ENCODE measurements around the gene CNOT4.

The CNOT4 gene

GRCh38 chr7:135410543-135410942 lies 99.4 kb downstream of the CNOT4 start:
- Mint-ChIP-seq H3K27me3 (no peaks in the 10 kb centered on the region), H3K27ac (no peak overlapping the region), H3K36me3 (ENCODE audit: low read depth) (peaks cover 61% of the 10 kb centered on the region), H3K4me1 (ENCODE audit: low read depth) (peaks cover 7% of the 10 kb centered on the region), H3K9me3 (no peaks in the 10 kb centered on the region), H3K4me3 (no peak overlapping the region)

- Mint-ChIP-seq H3K36me3 (ENCODE audit: low read depth) (peaks cover 66% of the 10 kb centered on the region), H3K27ac (no peak overlapping the region), H3K4me3 (no peak overlapping the region), H3K4me1 (ENCODE audit: low read depth) (peaks cover 7% of the 10 kb centered on the region), H3K9me3 (no peaks in the 10 kb centered on the region), H3K27me3 (no peaks in the 10 kb centered on the region)
Observed at GRCh38 chr7:135409845-135410542, 99.9 kb downstream of the CNOT4 start.

- Mint-ChIP-seq H3K36me3 (ENCODE audit: low read depth) (peaks cover 52% of the 10 kb centered on the region), H3K4me1 (ENCODE audit: low read depth) (peaks cover 7% of the 10 kb centered on the region), H3K27ac (no peak overlapping the region), H3K27me3 (no peaks in the 10 kb centered on the region), H3K4me3 (no peak overlapping the region), H3K9me3 (no peaks in the 10 kb centered on the region)
Observed at GRCh38 chr7:135407884-135408283, 102.0 kb downstream of the CNOT4 start.

- H3K4me1 Mint-ChIP-seq (ENCODE audit: low read depth): peaks cover 7% of the 10 kb centered on the region
- H3K27me3 Mint-ChIP-seq: no peaks in the 10 kb centered on the region
- H3K36me3 Mint-ChIP-seq (ENCODE audit: low read depth): peaks cover 48% of the 10 kb centered on the region
- no peak overlapping the region for H3K27ac Mint-ChIP-seq
- H3K4me3 Mint-ChIP-seq: no peak overlapping the region
- H3K9me3 Mint-ChIP-seq: no peaks in the 10 kb centered on the region
Observed at GRCh38 chr7:135406918-135407317, 103.0 kb downstream of the CNOT4 start.

- Mint-ChIP-seq H3K27me3 (no peaks in the 10 kb centered on the region), H3K27ac (no peak overlapping the region), H3K4me1 (ENCODE audit: low read depth) (peaks cover 7% of the 10 kb centered on the region), H3K4me3 (no peak overlapping the region), H3K9me3 (no peaks in the 10 kb centered on the region), H3K36me3 (ENCODE audit: low read depth) (peaks cover 41% of the 10 kb centered on the region)
Observed at GRCh38 chr7:135405969-135406368, 103.9 kb downstream of the CNOT4 start.

GRCh38 chr7:135403302-135403701 lies 106.6 kb downstream of the CNOT4 start:
- Mint-ChIP-seq H3K4me1 (ENCODE audit: low read depth) (peaks cover 2% of the 10 kb centered on the region), H3K9me3 (no peaks in the 10 kb centered on the region), H3K36me3 (ENCODE audit: low read depth) (peaks cover 24% of the 10 kb centered on the region)

GRCh38 chr7:135397689-135398088 lies 112.2 kb downstream of the CNOT4 start:
- Mint-ChIP-seq H3K4me3 (no peak overlapping the region), H3K9me3 (no peaks in the 10 kb centered on the region), H3K27me3 (no peaks in the 10 kb centered on the region), H3K4me1 (ENCODE audit: low read depth) (no peaks in the 10 kb centered on the region), H3K27ac (no peak overlapping the region), H3K36me3 (ENCODE audit: low read depth) (peaks cover 43% of the 10 kb centered on the region)

More at GRCh38 chr7:135403302-135403701, 106.6 kb downstream of the CNOT4 start:
- H3K27me3 Mint-ChIP-seq: no peaks in the 10 kb centered on the region
- H3K4me3 Mint-ChIP-seq: no peak overlapping the region
- H3K27ac Mint-ChIP-seq: no peak overlapping the region

GRCh38 chr7:135392701-135393100 lies 117.2 kb downstream of the CNOT4 start:
- Mint-ChIP-seq H3K4me1 (ENCODE audit: low read depth) (peaks cover 8% of the 10 kb centered on the region), H3K36me3 (ENCODE audit: low read depth) (peaks cover 52% of the 10 kb centered on the region), H3K4me3 (no peak overlapping the region), H3K9me3 (no peaks in the 10 kb centered on the region), H3K27ac (no peak overlapping the region), H3K27me3 (no peaks in the 10 kb centered on the region)

GRCh38 chr7:135391514-135391913 lies 118.4 kb downstream of the CNOT4 start:
- H3K9me3 Mint-ChIP-seq: no peaks in the 10 kb centered on the region
- peaks cover 8% of the 10 kb centered on the region for H3K4me1 Mint-ChIP-seq (ENCODE audit: low read depth)
- peaks cover 44% of the 10 kb centered on the region for H3K36me3 Mint-ChIP-seq (ENCODE audit: low read depth)
- H3K27ac Mint-ChIP-seq: no peak overlapping the region
- no peak overlapping the region for H3K4me3 Mint-ChIP-seq
- no peaks in the 10 kb centered on the region for H3K27me3 Mint-ChIP-seq

GRCh38 chr7:135390829-135391228 lies 119.1 kb downstream of the CNOT4 start:
- H3K36me3 Mint-ChIP-seq (ENCODE audit: low read depth): peaks cover 40% of the 10 kb centered on the region
- H3K27ac Mint-ChIP-seq: no peak overlapping the region
- no peaks in the 10 kb centered on the region for H3K9me3 Mint-ChIP-seq
- H3K27me3 Mint-ChIP-seq: no peaks in the 10 kb centered on the region
- H3K4me3 Mint-ChIP-seq: no peak overlapping the region
- H3K4me1 Mint-ChIP-seq (ENCODE audit: low read depth): peaks cover 8% of the 10 kb centered on the region

GRCh38 chr7:135389971-135390370 lies 119.9 kb downstream of the CNOT4 start:
- H3K4me1 Mint-ChIP-seq (ENCODE audit: low read depth): peaks cover 8% of the 10 kb centered on the region
- H3K4me3 Mint-ChIP-seq: no peak overlapping the region
- no peak overlapping the region for H3K27ac Mint-ChIP-seq
- peaks cover 34% of the 10 kb centered on the region for H3K36me3 Mint-ChIP-seq (ENCODE audit: low read depth)
- H3K9me3 Mint-ChIP-seq: no peaks in the 10 kb centered on the region
- H3K27me3 Mint-ChIP-seq: no peaks in the 10 kb centered on the region

- H3K27ac Mint-ChIP-seq: no peak overlapping the region
Observed at GRCh38 chr7:135388616-135389015, 121.3 kb downstream of the CNOT4 start.

GRCh38 chr7:135386776-135387175 lies 123.1 kb downstream of the CNOT4 start:
- Mint-ChIP-seq H3K36me3 (ENCODE audit: low read depth) (peaks cover 11% of the 10 kb centered on the region), H3K27ac (no peak overlapping the region), H3K4me1 (ENCODE audit: low read depth) (peaks cover 6% of the 10 kb centered on the region), H3K27me3 (no peaks in the 10 kb centered on the region), H3K9me3 (no peaks in the 10 kb centered on the region), H3K4me3 (no peak overlapping the region)

More at GRCh38 chr7:135388616-135389015, 121.3 kb downstream of the CNOT4 start:
- Mint-ChIP-seq H3K4me3 (no peak overlapping the region), H3K9me3 (no peaks in the 10 kb centered on the region), H3K27me3 (no peaks in the 10 kb centered on the region), H3K36me3 (ENCODE audit: low read depth) (peaks cover 23% of the 10 kb centered on the region), H3K4me1 (ENCODE audit: low read depth) (peaks cover 8% of the 10 kb centered on the region)

- Mint-ChIP-seq H3K4me3 (no peak overlapping the region), H3K27me3 (no peaks in the 10 kb centered on the region), H3K4me1 (ENCODE audit: low read depth) (no peaks in the 10 kb centered on the region), H3K27ac (no peak overlapping the region), H3K36me3 (ENCODE audit: low read depth) (peaks cover 11% of the 10 kb centered on the region), H3K9me3 (no peaks in the 10 kb centered on the region)
Observed at GRCh38 chr7:135386181-135386580, 123.7 kb downstream of the CNOT4 start.

- Mint-ChIP-seq H3K27me3 (no peaks in the 10 kb centered on the region), H3K4me3 (no peak overlapping the region), H3K36me3 (ENCODE audit: low read depth) (peaks cover 13% of the 10 kb centered on the region), H3K4me1 (ENCODE audit: low read depth) (no peaks in the 10 kb centered on the region), H3K27ac (no peak overlapping the region), H3K9me3 (no peaks in the 10 kb centered on the region)
Observed at GRCh38 chr7:135385209-135385608, 124.7 kb downstream of the CNOT4 start.
